Retina (tissue), 1 donor: ENCODE results near the gene USP16.
"Not testable (repeated sequence)": the region's sequence is repeated elsewhere in the genome, so short reads cannot be mapped to it uniquely, and the experiment has no call there.

Experiments used
- DNase-seq: peaks from one replicate; pipeline ENCODE4 v3.0.0-alpha.2; 2016

The USP16 gene

GRCh38 chr21:29024474-29025327, at the start of gene USP16:
Gene USP16 (plus strand): TSS chr21:29024668. CDS start chr21:29027914, 3,246 bp downstream.
- peak; percentile 100 for DNase-seq

- DNase-seq: no peak
These were observed 49.1 kb upstream of the USP16 start for GRCh38 chr21:28975397-28975796.

- DNase-seq: no peak
These were observed 45.4 kb upstream of the USP16 start for GRCh38 chr21:28979092-28979491.

GRCh38 chr21:28982637-28983036, 41.8 kb upstream of the USP16 start:
- DNase-seq: no peak

GRCh38 chr21:28986677-28987076, 37.8 kb upstream of the USP16 start:
- DNase-seq: no peak

GRCh38 chr21:28988146-28988545, 36.3 kb upstream of the USP16 start:
- not testable (repeated sequence) for DNase-seq

GRCh38 chr21:28991861-28992525, 32.5 kb upstream of the USP16 start:
- no peak for DNase-seq

- DNase-seq: peak; percentile 98
These were observed 31.8 kb upstream of the USP16 start, which contains the start of gene LTN1 for GRCh38 chr21:28992526-28993292. Gene LTN1 (minus strand): TSS chr21:28992877. CDS start chr21:28992805, 72 bp downstream.

GRCh38 chr21:28993293-28993629, 31.2 kb upstream of the USP16 start:
- DNase-seq: no peak

- DNase-seq: peak; percentile 94
These were observed 21.9 kb upstream of the USP16 start for GRCh38 chr21:29002442-29003144.

- no peak for DNase-seq
These were observed 18.8 kb upstream of the USP16 start for GRCh38 chr21:29005696-29006095.

- no peak for DNase-seq
These were observed 17.3 kb upstream of the USP16 start for GRCh38 chr21:29007135-29007534.

- DNase-seq: no peak
These were observed 16.7 kb upstream of the USP16 start for GRCh38 chr21:29007810-29008209.

- DNase-seq: no peak
These were observed 16.1 kb upstream of the USP16 start for GRCh38 chr21:29008367-29008766.

GRCh38 chr21:29011236-29011635, 13.2 kb upstream of the USP16 start:
- not testable (repeated sequence) for DNase-seq

- no peak for DNase-seq
These were observed 6.7 kb upstream of the USP16 start for GRCh38 chr21:29017639-29018237.

- no peak for DNase-seq
These were observed 5.9 kb upstream of the USP16 start for GRCh38 chr21:29018540-29018939.

- DNase-seq: no peak
These were observed 2.3 kb upstream of the USP16 start for GRCh38 chr21:29022166-29022565.

GRCh38 chr21:29025328-29025713, 853 bp downstream of the USP16 start:
- no peak for DNase-seq

GRCh38 chr21:29029524-29029923, 5.1 kb downstream of the USP16 start:
- no peak for DNase-seq

GRCh38 chr21:29030909-29031308, 6.4 kb downstream of the USP16 start:
- DNase-seq: no peak

- no peak for DNase-seq
These were observed 8.8 kb downstream of the USP16 start for GRCh38 chr21:29033301-29033700.
